K562 (cell line): ENCODE measurements around the gene PCP4L1. TPM values are rescaled to one million over a fixed set of nuclear protein-coding genes. Genes with fewer than 3 reads are reported as not detected.

Experiments used
- CEBPG ChIP-seq, 3 experiments: fragments of 200-800 bp in 1 of 3; sonication (Bioruptor generic) in 1 of 3; sonication (generic) in 1 of 3; formaldehyde crosslinking in 1 of 3; IDR thresholded peaks in 2 of 3; conservative IDR thresholded peaks in 1 of 3; 2 replicates each; pipeline versions ENCODE4 v1.6.1 to v1.8.0; 2016 to 2022; ENCODE audit warnings: missing compliant biosample characterization in 2 of 3, missing genetic modification characterization in 2 of 3, mild to moderate bottlenecking in 1 of 3, missing genetic modification reagents in 1 of 3
- GTF2E2 ChIP-seq: fragments of 200-800 bp; sonication (Bioruptor generic); IDR thresholded peaks from 2 replicates; pipeline ENCODE4 v1.6.1; 2016; ENCODE audit warnings: missing genetic modification characterization, missing compliant biosample characterization
- HDGF ChIP-seq: fragments of 450-650 bp; IDR thresholded peaks from 2 replicates; pipeline ENCODE4 v1.6.1; 2016
- IFI16 ChIP-seq: fragments of 250-450 bp; sonication (Bioruptor Pico); IDR thresholded peaks from 2 replicates; pipeline ENCODE4 v2.1.2; 2022; ENCODE audit warnings: mild to moderate bottlenecking, inconsistent platforms
- IRF1 ChIP-seq: sonication (generic); formaldehyde crosslinking; IDR thresholded peaks from 2 replicates; pipeline ENCODE4 v1.8.0; 2022; ENCODE audit warnings: missing genetic modification reagents, mild to moderate bottlenecking, borderline replicate concordance
- IRF2 ChIP-seq: sonication (generic); formaldehyde crosslinking; IDR thresholded peaks from 2 replicates; pipeline ENCODE4 v1.8.1; 2022; ENCODE audit warnings: mild to moderate bottlenecking, missing genetic modification reagents
- MAFK ChIP-seq: IDR thresholded peaks from 2 replicates; pipeline ENCODE4 v1.6.1; 2011; ENCODE audit warnings: low read length, improper control_type of control experiment
- MYBL2 ChIP-seq, 2 experiments: fragments of 450-650 bp in 1 of 2; sonication (generic) in 1 of 2; formaldehyde crosslinking in 1 of 2; IDR thresholded peaks; 2 replicates each; pipeline versions ENCODE4 v1.6.1 to v1.8.1; 2017 to 2022; ENCODE audit warnings: borderline replicate concordance in 1 of 2, inconsistent platforms in 1 of 2, low read depth in 1 of 2, mild to moderate bottlenecking in 1 of 2, missing genetic modification reagents in 1 of 2, moderate library complexity in 1 of 2
- NCOA2 ChIP-seq, 2 experiments: fragments of 450-650 bp; IDR thresholded peaks; 2 replicates each; pipeline ENCODE4 v1.6.1; 2018; ENCODE audit warnings: mild to moderate bottlenecking in 2 of 2, moderate library complexity in 1 of 2; ENCODE audit not compliant: partially characterized antibody in 2 of 2
- PHTF2 ChIP-seq: fragments of 250-450 bp; sonication (Bioruptor Pico); IDR thresholded peaks from 2 replicates; pipeline ENCODE4 v1.5.0; 2021; ENCODE audit warnings: mild to moderate bottlenecking
- POLR2AphosphoS2 ChIP-seq: IDR thresholded peaks from 2 replicates; pipeline ENCODE4 v1.6.1; 2012; ENCODE audit warnings: low read length, improper control_type of control experiment
- POLR2AphosphoS5 ChIP-seq: IDR thresholded peaks from 2 replicates; pipeline ENCODE4 v1.6.1; 2011; ENCODE audit warnings: mild to moderate bottlenecking, low read depth, low read length, moderate library complexity; ENCODE audit not compliant: control insufficient read depth, insufficient read depth
- RFX7 ChIP-seq: fragments of 250-450 bp; sonication (Bioruptor Pico); IDR thresholded peaks from 2 replicates; pipeline ENCODE4 v1.5.1; 2021; ENCODE audit warnings: mild to moderate bottlenecking
- SP2 ChIP-seq: IDR thresholded peaks from 2 replicates; pipeline ENCODE4 v1.6.1; 2011; ENCODE audit warnings: mild to moderate bottlenecking, low read depth, low read length, moderate library complexity; ENCODE audit not compliant: poor library complexity, severe bottlenecking; ENCODE audit errors: extremely low read depth
- STAT6 ChIP-seq: sonication (generic); formaldehyde crosslinking; IDR thresholded peaks from 2 replicates; pipeline ENCODE4 v1.8.1; 2023; ENCODE audit warnings: mild to moderate bottlenecking, missing genetic modification reagents
- TEAD4 ChIP-seq, 2 experiments: sonication (generic) in 1 of 2; formaldehyde crosslinking in 1 of 2; IDR thresholded peaks; 2 replicates each; pipeline versions ENCODE4 v1.6.1 to v1.8.0; 2012 to 2022; ENCODE audit warnings: borderline replicate concordance in 1 of 2, inconsistent platforms in 1 of 2, low read length in 1 of 2, mild to moderate bottlenecking in 1 of 2, missing genetic modification reagents in 1 of 2
- U2AF1 ChIP-seq: fragments of 200-400 bp; formaldehyde crosslinking; optimal IDR thresholded peaks from 2 replicates; pipeline ENCODE3; 2017; ENCODE audit warnings: mild to moderate bottlenecking, low read depth, low read length, moderate library complexity
- XRCC5 ChIP-seq: fragments of 200-400 bp; formaldehyde crosslinking; IDR thresholded peaks from 2 replicates; pipeline ENCODE4 v1.6.1; 2017; ENCODE audit warnings: low read depth, mild to moderate bottlenecking, low read length
- ZBTB7A ChIP-seq: IDR thresholded peaks from 2 replicates; pipeline ENCODE4 v1.6.1; 2011; ENCODE audit warnings: low read depth, mild to moderate bottlenecking, low read length, moderate library complexity, borderline replicate concordance; ENCODE audit not compliant: control insufficient read depth
- ZBTB9 ChIP-seq: fragments of 450-650 bp; formaldehyde crosslinking; IDR thresholded peaks from 2 replicates; pipeline ENCODE4 v1.4.0; 2020; ENCODE audit warnings: mild to moderate bottlenecking, moderate library complexity
- ZKSCAN8 ChIP-seq: fragments of 200-800 bp; sonication (Bioruptor generic); IDR thresholded peaks from 2 replicates; pipeline ENCODE4 v1.6.1; 2016; ENCODE audit warnings: missing genetic modification characterization, missing compliant biosample characterization
- ZNF124 ChIP-seq: sonication (generic); formaldehyde crosslinking; IDR thresholded peaks from 2 replicates; pipeline ENCODE4 v1.8.1; 2022; ENCODE audit warnings: missing genetic modification reagents
- ZZZ3 ChIP-seq: fragments of 450-650 bp; IDR thresholded peaks from 2 replicates; pipeline ENCODE4 v1.6.1; 2016; ENCODE audit warnings: antibody characterized with exemption, mild to moderate bottlenecking, moderate library complexity
- polyA plus RNA-seq, 8 experiments: library from polyadenylated mRNA; depleted of rRNA in 4 of 8; stranded (reverse) in 5 of 8; unstranded in 3 of 8; fragments of >200 nt; fragmentation: Nextera tagmentation in 2 of 8; fragmentation: Illumina TruSeq in 1 of 8; extraction: Ambion mirVana in 2 of 8; extraction: Trizol in 1 of 8; gene quantifications; 2 replicates each; pipeline versions ENCODE4 v1.2.1 to v1.2.3, GENCODE V29; 2011 to 2014; ENCODE audit warnings: inconsistent platforms in 1 of 8, missing spikeins in 1 of 8
- total RNA-seq, 7 experiments: library from RNA; depleted of rRNA in 6 of 7; stranded (reverse); fragments of >200 nt in 6 of 7; fragmentation: Illumina TruSeq in 2 of 7; extraction: Trizol in 2 of 7; gene quantifications; 2 replicates each; pipeline versions ENCODE4 v1.2.1 to v1.2.3, GENCODE V29; 2011 to 2021; ENCODE audit warnings: low replicate concordance in 1 of 7

The PCP4L1 gene
- total and polyA plus RNA-seq, 9 of the 15 experiments (the other 6 are each of a cell fraction or from before 2014, with no cell fraction given): not detected

- TF ChIP-seq ZBTB9 (CRISPR knock-in tag): 0 out of 2 replicates have a peak, but pooled peaks have one; percentile 67
- no peak for TF ChIP-seq POLR2AphosphoS2
- no peak for TF ChIP-seq SP2
- peak in 1 of 2 experiments; percentile 16 for TF ChIP-seq NCOA2 (IDR thresholded peaks at IDR 0.05; ENCODE audit: partially characterized antibody in 2 of 2)
- TF ChIP-seq IRF2 (CRISPR knock-in tag): no peak
- no peak for TF ChIP-seq ZKSCAN8 (CRISPR knock-in tag)
- no peak for TF ChIP-seq PHTF2 (CRISPR knock-in tag)
- TF ChIP-seq IFI16 (CRISPR knock-in tag): no peak
- no peak for TF ChIP-seq ZNF124 (CRISPR knock-in tag)
- TF ChIP-seq RFX7 (CRISPR knock-in tag): no peak
- TF ChIP-seq STAT6: no peak
- TF ChIP-seq CEBPG (CRISPR knock-in tag; IDR thresholded peaks at IDR 0.05): 0 out of 2 replicates have a peak, but pooled peaks have one; percentile 11
- no peak for TF ChIP-seq CEBPG (tag; conservative IDR thresholded peaks at IDR 0.05 in 1 of 2, IDR thresholded peaks at IDR 0.05 in 1 of 2)
- no peak for TF ChIP-seq ZZZ3
- TF ChIP-seq TEAD4 (IDR thresholded peaks at IDR 0.05; ENCODE audit: low read length): peak; percentile 3; the same call in 1 of the 2 replicates
- no peak for TF ChIP-seq TEAD4 (CRISPR knock-in tag; IDR thresholded peaks at IDR 0.05; ENCODE audit: borderline replicate concordance)
- no peak for TF ChIP-seq U2AF1
- peak; percentile 35; the same call in 1 of the 2 replicates for TF ChIP-seq POLR2AphosphoS5
- no peak for TF ChIP-seq IRF1 (CRISPR knock-in tag)
- peak; percentile 79 for TF ChIP-seq MAFK
- 0 out of 2 replicates have a peak, but pooled peaks have one; percentile 42 for TF ChIP-seq HDGF
- TF ChIP-seq MYBL2 (IDR thresholded peaks at IDR 0.05; ENCODE audit: low read depth): no peak
- TF ChIP-seq MYBL2 (CRISPR knock-in tag; IDR thresholded peaks at IDR 0.05; ENCODE audit: borderline replicate concordance): no peak
- 0 out of 2 replicates have a peak, but pooled peaks have one; percentile 19 for TF ChIP-seq ZBTB7A
- TF ChIP-seq GTF2E2 (tag): no peak
- TF ChIP-seq XRCC5: no peak
These were observed 48.8 kb downstream of the PCP4L1 start (continued) for GRCh38 chr1:161307230-161307768.
